Activated B cell treated with CpG ODN at 0.5 μM for 24 hours (primary cell): Measurements from ENCODE around the gene LTN1. TPM values are rescaled to one million over a fixed set of nuclear protein-coding genes. Genes with fewer than 3 reads are reported as not detected.

Experiments
- ATAC-seq: fragments of 200-7000 bp; cut with Tn5 transposase; one replicate; pipeline ENCODE4 v1.10.0; 2021; ENCODE audit warnings: low read depth, mild to moderate bottlenecking, moderate library complexity
- CTCF ChIA-PET: fragments of 350-600 bp; sonication (Branson Sonifier 250); formaldehyde crosslinking; loops from one replicate; lab custom pipeline; 2021; ENCODE audit warnings: antibody characterized with exemption; lab: Charles Lee
- POLR2A ChIA-PET: fragments of 350-600 bp; sonication (Branson Sonifier 250); formaldehyde crosslinking; loops from one replicate; lab custom pipeline; 2021; ENCODE audit warnings: antibody characterized with exemption; lab: Charles Lee
- DNase-seq: peaks from one replicate; pipeline ENCODE4 v3.0.0; 2022
- H3K27ac Mint-ChIP-seq: one replicate; pipeline ENCODE4 v1.8.0; 2020; ENCODE audit warnings: mixed read lengths
- H3K27me3 Mint-ChIP-seq: one replicate; pipeline ENCODE4 v1.8.0; 2021; ENCODE audit warnings: mixed read lengths
- H3K36me3 Mint-ChIP-seq: one replicate; pipeline ENCODE4 v1.8.0; 2021; ENCODE audit warnings: low read depth, mixed read lengths
- H3K4me1 Mint-ChIP-seq: one replicate; pipeline ENCODE4 v1.8.0; 2021; ENCODE audit warnings: mixed read lengths
- H3K4me3 Mint-ChIP-seq: one replicate; pipeline ENCODE4 v1.8.0; 2020; ENCODE audit warnings: mild to moderate bottlenecking, mixed read lengths
- H3K9me3 Mint-ChIP-seq: one replicate; pipeline ENCODE4 v1.8.0; 2020; ENCODE audit warnings: mixed read lengths
- intact Hi-C: fragments of 100-400 bp; cut with micrococcal nuclease; formaldehyde crosslinking; loops from one replicate; pipeline ENCODE4 v1.15.1; 2024
- total RNA-seq: library from RNA; stranded (reverse); gene quantifications from 2 replicates; pipeline ENCODE4 v1.2.3, GENCODE V29; 2022
- TF ChIP-seq, protein P1 (sequence below): fragments of 200-600 bp; IDR thresholded peaks from one replicate; pipeline ENCODE4 v1.8.0; 2022; ENCODE audit warnings: antibody characterized with exemption, mild to moderate bottlenecking

LTN1 gene
- total RNA-seq, 1 donor from 2014 or later: 25.8 TPM

DNA sequence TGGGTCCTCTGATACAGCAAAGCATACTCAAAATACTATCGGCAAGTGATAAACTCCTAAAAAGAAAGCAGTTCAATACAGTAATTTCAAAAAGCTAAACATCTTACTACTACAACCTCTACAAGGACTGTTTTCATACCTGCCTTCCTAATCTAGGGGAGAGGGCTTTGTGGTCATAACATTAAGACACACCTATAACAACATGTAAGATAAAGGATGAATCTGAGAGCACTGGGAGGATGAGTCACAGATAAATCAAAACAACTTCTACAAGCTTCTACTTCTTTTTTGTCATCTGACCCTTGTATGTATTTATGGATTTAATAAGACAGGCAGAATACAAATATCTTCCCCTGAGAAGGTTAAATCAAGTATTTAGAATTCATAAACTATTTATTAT, 40.0 kb downstream of the LTN1 start:
- intact Hi-C loops: no loop called here
- H3K36me3 Mint-ChIP-seq: peaks cover 71% of the 10 kb centered on the region
- no peak for ATAC-seq
- no peak overlapping the region for H3K4me3 Mint-ChIP-seq
- CTCF ChIA-PET: no interaction called here
- DNase-seq: no peak
- TF ChIP-seq, protein P1, sequence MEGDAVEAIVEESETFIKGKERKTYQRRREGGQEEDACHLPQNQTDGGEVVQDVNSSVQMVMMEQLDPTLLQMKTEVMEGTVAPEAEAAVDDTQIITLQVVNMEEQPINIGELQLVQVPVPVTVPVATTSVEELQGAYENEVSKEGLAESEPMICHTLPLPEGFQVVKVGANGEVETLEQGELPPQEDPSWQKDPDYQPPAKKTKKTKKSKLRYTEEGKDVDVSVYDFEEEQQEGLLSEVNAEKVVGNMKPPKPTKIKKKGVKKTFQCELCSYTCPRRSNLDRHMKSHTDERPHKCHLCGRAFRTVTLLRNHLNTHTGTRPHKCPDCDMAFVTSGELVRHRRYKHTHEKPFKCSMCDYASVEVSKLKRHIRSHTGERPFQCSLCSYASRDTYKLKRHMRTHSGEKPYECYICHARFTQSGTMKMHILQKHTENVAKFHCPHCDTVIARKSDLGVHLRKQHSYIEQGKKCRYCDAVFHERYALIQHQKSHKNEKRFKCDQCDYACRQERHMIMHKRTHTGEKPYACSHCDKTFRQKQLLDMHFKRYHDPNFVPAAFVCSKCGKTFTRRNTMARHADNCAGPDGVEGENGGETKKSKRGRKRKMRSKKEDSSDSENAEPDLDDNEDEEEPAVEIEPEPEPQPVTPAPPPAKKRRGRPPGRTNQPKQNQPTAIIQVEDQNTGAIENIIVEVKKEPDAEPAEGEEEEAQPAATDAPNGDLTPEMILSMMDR: no peak
- H3K27me3 Mint-ChIP-seq: no peaks in the 10 kb centered on the region
- H3K9me3 Mint-ChIP-seq: no peaks in the 10 kb centered on the region
- POLR2A ChIA-PET: interaction anchor here (0.8 kb wide), 1 partner anchor 72 kb away, joined by 3 read pairs; the partner anchor contains the start of gene USP16
- no peak overlapping the region for H3K27ac Mint-ChIP-seq
- H3K4me1 Mint-ChIP-seq: peaks cover 2% of the 10 kb centered on the region

DNA sequence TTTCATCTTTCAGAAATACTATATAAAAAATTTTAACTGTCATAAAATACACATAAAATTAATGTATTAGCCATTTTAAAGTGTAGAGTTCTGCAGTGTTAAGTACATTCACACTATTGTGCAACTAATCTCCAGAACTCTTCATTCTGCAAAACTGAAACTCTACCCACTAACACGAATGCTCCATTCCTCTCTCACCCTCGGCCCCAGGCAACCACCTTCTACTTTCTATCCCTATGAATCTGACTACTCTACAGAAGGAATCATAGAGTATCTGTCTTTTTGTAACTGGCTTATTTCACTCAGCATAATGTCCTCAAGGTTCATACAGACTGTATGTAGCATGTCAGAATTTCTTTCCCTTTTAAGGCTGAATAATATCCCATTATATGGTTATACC, 43.4 kb downstream of the LTN1 start:
- ChIA-PET POLR2A (no interaction called here), CTCF (no interaction called here)
- intact Hi-C loops: loop anchor here (2.0 kb wide), 1 partner anchor 17 kb away; no protein-coding TSS in a partner anchor
- H3K27me3 Mint-ChIP-seq: no peaks in the 10 kb centered on the region
- H3K4me3 Mint-ChIP-seq: no peak overlapping the region
- no peaks in the 10 kb centered on the region for H3K9me3 Mint-ChIP-seq
- peaks cover 70% of the 10 kb centered on the region for H3K36me3 Mint-ChIP-seq
- TF ChIP-seq, protein P1: no peak
- ATAC-seq: no peak
- DNase-seq: no peak
- no peak overlapping the region for H3K27ac Mint-ChIP-seq
- H3K4me1 Mint-ChIP-seq: peaks cover 2% of the 10 kb centered on the region

- intact Hi-C loops: no loop called here
- Mint-ChIP-seq H3K27me3 (no peaks in the 10 kb centered on the region), H3K9me3 (no peaks in the 10 kb centered on the region), H3K36me3 (peaks cover 69% of the 10 kb centered on the region), H3K4me3 (no peak overlapping the region), H3K4me1 (no peaks in the 10 kb centered on the region), H3K27ac (no peak overlapping the region)
- TF ChIP-seq, protein P1: no peak
- ATAC-seq (no peak), DNase-seq (no peak)
- ChIA-PET POLR2A (no interaction called here), CTCF (no interaction called here)
Measured at GRCh38 chr21:28944296-28944695, 48.4 kb downstream of the LTN1 start.

DNA sequence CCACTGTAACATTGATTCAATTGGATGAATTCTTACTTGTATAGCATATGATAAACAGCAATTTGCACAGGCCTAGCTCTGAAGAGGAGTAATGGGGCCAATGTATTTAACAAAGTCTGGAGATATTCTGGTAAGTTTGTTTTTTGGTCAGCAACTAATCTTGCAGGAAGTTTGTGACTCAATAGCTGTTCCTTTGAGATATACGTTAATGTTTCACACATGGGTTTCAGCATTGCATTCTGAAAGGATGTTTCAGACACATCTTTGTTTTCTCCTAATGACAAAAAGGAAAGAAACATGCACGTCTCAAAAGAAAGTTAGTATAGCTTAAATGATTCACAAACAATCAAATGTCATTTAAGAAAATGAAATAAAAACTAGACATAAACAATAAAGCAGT, 49.0 kb downstream of the LTN1 start:
- POLR2A ChIA-PET: no interaction called here
- H3K4me1 Mint-ChIP-seq: no peaks in the 10 kb centered on the region
- no peaks in the 10 kb centered on the region for H3K27me3 Mint-ChIP-seq
- no peaks in the 10 kb centered on the region for H3K9me3 Mint-ChIP-seq
- intact Hi-C loops: no loop called here
- TF ChIP-seq, protein P1: no peak
- ATAC-seq (no peak), DNase-seq (no peak)
- no peak overlapping the region for H3K4me3 Mint-ChIP-seq
- peaks cover 70% of the 10 kb centered on the region for H3K36me3 Mint-ChIP-seq
- CTCF ChIA-PET: no interaction called here
- no peak overlapping the region for H3K27ac Mint-ChIP-seq

- ChIA-PET CTCF (interaction anchor here (2.0 to 2.4 kb wide), 2 partner anchors 193 to 422 kb away, joined by 6 to 12 read pairs; no protein-coding TSS in a partner anchor), POLR2A (no interaction called here)
- no peaks in the 10 kb centered on the region for H3K27me3 Mint-ChIP-seq
- H3K4me3 Mint-ChIP-seq: no peak overlapping the region
- ATAC-seq (no peak), DNase-seq (no peak)
- intact Hi-C loops: no loop called here
- TF ChIP-seq, protein P1: no peak
- no peaks in the 10 kb centered on the region for H3K9me3 Mint-ChIP-seq
- no peaks in the 10 kb centered on the region for H3K4me1 Mint-ChIP-seq
- peaks cover 70% of the 10 kb centered on the region for H3K36me3 Mint-ChIP-seq
- no peak overlapping the region for H3K27ac Mint-ChIP-seq
Measured at GRCh38 chr21:28938726-28939125, 54.0 kb downstream of the LTN1 start.
